ENCODE results near the gene CYP11A1.

DNA sequence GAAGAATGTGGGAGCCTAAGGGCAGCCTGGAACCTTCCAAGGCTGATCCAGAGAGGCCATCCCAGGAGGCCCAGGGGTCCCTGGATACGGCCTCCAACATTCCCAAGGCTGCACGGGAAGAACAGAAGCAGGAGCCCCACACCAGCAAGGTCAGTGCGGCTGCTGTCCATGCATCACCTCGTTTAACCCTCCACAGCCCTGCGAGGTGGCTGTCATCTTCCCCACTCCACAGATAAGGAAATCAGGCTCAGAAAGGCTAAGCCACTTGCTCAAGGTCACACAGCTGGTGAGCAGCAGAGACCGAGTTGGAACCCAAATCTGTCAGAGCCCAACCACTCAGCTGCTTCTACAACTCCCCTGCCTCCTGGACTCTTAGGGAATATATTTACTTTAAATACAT lies 44.7 kb upstream of the CYP11A1 start:
- TF ChIP-seq, protein P1, sequence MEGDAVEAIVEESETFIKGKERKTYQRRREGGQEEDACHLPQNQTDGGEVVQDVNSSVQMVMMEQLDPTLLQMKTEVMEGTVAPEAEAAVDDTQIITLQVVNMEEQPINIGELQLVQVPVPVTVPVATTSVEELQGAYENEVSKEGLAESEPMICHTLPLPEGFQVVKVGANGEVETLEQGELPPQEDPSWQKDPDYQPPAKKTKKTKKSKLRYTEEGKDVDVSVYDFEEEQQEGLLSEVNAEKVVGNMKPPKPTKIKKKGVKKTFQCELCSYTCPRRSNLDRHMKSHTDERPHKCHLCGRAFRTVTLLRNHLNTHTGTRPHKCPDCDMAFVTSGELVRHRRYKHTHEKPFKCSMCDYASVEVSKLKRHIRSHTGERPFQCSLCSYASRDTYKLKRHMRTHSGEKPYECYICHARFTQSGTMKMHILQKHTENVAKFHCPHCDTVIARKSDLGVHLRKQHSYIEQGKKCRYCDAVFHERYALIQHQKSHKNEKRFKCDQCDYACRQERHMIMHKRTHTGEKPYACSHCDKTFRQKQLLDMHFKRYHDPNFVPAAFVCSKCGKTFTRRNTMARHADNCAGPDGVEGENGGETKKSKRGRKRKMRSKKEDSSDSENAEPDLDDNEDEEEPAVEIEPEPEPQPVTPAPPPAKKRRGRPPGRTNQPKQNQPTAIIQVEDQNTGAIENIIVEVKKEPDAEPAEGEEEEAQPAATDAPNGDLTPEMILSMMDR (IDR thresholded peaks at IDR 0.05; ENCODE audit: low read length), result no peak
- TF ChIP-seq EZH2 (optimal IDR thresholded peaks at IDR 0.05; ENCODE audit: low read depth, low read length) (no peak), EZH2phosphoT487 (IDR thresholded peaks at IDR 0.05; ENCODE audit: low read length) (no peak)

Data from MM.1S (cell line).